Middle frontal gyrus (tissue), 1 donor: ENCODE measurements around the gene QRFP.
"Not testable (repeated sequence)": the region's sequence is repeated elsewhere in the genome, so short reads cannot be mapped to it uniquely, and the experiment has no call there.

Source experiments
- DNase-seq: peaks from one replicate; pipeline ENCODE4 v3.0.0-alpha.2; 2015; ENCODE audit warnings: low spot score; ENCODE audit errors: extremely low spot score

QRFP gene

GRCh38 chr9:130849356-130849755, 47.3 kb downstream of the QRFP start:
- no peak for DNase-seq

GRCh38 chr9:130848514-130848913, 48.1 kb downstream of the QRFP start:
- DNase-seq = not testable (repeated sequence)

DNA sequence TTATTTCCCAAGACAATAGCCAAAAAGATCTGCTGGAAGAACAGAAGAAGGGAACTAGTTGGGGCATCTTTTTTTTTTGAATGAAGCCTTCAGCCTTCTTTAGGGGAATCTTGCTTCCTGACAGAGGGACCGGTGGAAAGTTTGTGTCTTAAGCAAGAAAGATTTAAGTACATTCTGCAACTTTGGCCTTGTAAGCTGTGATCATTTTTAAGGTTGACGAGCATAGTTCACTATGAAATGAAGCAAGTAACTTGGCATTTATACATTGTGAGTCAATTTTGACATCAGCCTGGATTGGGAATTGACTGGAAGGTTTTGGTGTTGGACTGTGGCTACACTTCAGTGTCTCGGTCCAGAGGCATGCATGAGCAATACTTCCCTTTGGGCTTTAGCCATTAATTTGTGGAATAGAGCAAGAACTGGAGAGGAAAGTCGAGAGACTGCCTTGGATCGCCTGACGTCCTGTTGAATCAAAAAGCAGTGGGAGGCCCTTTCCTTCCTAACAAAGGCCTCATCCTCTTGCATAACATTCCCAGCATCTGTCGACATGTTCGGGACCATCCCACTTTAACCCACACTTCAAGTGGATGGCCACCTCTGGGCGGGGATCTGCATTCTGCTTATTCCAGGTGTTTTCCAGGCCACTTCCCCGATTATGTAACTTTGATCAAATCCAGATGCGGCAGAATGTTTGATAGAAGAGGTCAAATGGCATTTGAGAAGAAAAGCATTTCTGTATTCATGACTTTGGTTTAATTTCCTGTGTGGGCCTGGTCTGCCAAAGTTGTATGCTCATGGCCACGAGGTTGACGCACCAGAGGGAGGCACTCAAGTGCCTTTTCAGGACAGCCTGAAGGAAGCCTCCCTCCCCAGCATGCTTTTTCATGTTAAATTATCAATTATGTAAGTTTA, 49.0 kb downstream of the QRFP start:
- no peak for DNase-seq

GRCh38 chr9:130846487-130847305, 49.9 kb downstream of the QRFP start:
- no peak for DNase-seq

DNA sequence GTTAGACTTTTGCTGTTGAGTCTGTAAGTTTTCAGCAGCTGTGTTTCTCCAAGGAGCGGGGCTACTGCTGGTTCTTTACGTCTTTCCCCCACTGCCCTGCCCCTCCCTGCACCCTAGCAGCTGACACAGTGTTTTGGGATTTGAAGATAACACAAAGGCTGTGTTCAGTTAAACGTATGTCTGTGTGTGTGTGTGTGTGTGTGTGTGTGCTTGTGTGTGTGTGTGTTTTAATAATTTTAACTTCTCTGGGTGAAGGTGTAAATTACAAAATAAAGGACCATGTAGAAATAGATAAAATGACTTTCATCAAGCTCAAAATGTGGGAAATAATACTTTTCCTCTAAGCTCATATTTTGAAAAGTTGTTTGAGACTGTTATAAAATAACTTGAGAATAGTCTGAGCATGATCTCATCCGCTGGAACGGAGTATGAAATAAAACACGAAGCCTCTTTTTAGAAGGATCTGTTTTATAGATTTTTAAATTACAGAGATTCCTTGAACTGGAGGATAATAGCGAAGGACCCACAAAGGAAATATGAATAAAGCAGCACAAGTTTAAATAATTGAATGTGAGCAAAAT, 50.6 kb downstream of the QRFP start:
- no peak for DNase-seq

GRCh38 chr9:130845254-130845653, 51.4 kb downstream of the QRFP start:
- no peak for DNase-seq

DNA sequence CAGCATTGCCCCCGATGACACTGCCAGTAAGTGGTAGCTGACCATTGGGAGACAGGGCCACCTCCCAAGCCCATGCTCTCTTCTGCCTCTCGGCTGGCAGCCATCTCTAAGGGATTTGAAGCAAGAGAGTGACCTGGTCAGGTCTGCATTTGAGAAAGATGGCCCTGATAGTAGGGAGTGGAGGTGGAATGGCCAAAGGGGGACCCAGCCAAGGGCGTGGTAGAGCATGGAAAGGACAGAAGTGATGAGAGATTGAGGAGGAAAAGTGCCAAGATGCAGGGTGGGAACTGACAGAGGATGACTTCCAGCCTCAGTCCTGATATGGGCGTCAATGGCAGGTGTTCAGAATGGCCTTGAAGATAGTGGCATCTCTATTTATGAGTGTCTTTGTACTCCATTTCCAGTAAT, 52.6 kb downstream of the QRFP start:
- DNase-seq = no peak

DNA sequence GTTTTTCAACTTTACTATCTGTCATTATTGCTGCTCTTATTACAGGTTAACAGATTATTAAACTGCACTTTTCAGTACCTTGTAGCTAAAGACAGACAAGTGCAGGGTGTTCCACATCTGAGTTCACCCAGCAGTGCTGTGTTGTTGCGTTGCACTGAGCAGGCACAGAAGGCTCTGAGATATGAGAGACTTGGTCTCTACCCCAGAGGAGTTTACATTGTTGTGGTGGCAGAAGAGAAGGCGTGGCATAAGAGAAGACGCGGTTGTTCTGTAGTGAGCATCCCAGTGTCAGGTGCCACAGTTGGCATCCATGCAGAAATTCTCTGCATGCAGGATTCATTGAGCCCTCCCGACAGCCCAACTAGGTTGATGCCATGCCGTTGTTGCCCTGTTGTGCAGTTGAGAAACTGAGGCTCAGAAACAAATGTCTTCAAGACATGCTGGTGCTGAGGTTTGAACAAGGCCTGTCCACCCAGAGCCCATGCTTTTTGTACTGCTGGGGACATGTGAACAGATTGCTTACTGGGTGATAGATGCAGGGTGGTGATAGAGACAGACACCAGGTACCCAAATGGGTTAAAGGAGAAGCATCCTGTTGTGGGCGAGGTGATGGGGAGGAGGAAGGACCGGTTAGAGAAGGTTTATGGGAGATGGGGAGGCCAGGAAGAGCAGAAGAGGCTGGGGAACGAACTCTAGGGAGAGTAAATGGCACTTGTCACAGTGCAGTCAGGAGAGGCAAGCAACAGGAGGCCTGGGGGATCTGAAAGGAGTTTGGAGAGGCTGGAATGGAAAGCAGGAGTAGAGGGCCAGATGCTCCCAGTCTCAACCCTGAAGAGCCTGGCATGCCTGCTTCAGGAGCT, 53.3 kb downstream of the QRFP start:
- no peak for DNase-seq
